NCI-H1417 treated with DMSO at 0.1 percent for 48 hours (cell line): Measurements from ENCODE around the gene CACNA2D4.

Source experiments
- DNase-seq: peaks from one replicate; lab custom pipeline; 2025; lab: John Stamatoyannopoulos, UW

Gene CACNA2D4

GRCh38 chr12:1933342-1934051 lies 15.0 kb upstream of the CACNA2D4 start:
- DNase-seq: no peak

GRCh38 chr12:1932264-1932777 lies 13.9 kb upstream of the CACNA2D4 start:
- no peak for DNase-seq

- no peak for DNase-seq
These were observed 13.2 kb upstream of the CACNA2D4 start for GRCh38 chr12:1931642-1932041.

- DNase-seq: no peak
These were observed 12.5 kb upstream of the CACNA2D4 start for GRCh38 chr12:1930803-1931597.

- no peak for DNase-seq
These were observed 11.7 kb upstream of the CACNA2D4 start for GRCh38 chr12:1929985-1930802.

GRCh38 chr12:1929241-1929984 lies 11.0 kb upstream of the CACNA2D4 start:
- no peak for DNase-seq

GRCh38 chr12:1928439-1929121 lies 10.1 kb upstream of the CACNA2D4 start:
- no peak for DNase-seq

GRCh38 chr12:1927751-1928351 lies 9.4 kb upstream of the CACNA2D4 start:
- DNase-seq: no peak

GRCh38 chr12:1927051-1927680 lies 8.7 kb upstream of the CACNA2D4 start:
- no peak for DNase-seq

GRCh38 chr12:1926251-1926657 lies 7.8 kb upstream of the CACNA2D4 start:
- DNase-seq: no peak

- DNase-seq: no peak
These were observed 7.2 kb upstream of the CACNA2D4 start for GRCh38 chr12:1925684-1926006.

GRCh38 chr12:1924996-1925683 lies 6.7 kb upstream of the CACNA2D4 start:
- no peak for DNase-seq

GRCh38 chr12:1922985-1923384 lies 4.5 kb upstream of the CACNA2D4 start:
- DNase-seq: no peak

- DNase-seq: no peak
These were observed 3.7 kb upstream of the CACNA2D4 start for GRCh38 chr12:1922075-1922709.

GRCh38 chr12:1920971-1921370 lies 2.5 kb upstream of the CACNA2D4 start:
- no peak for DNase-seq

GRCh38 chr12:1920436-1920835 lies 2.0 kb upstream of the CACNA2D4 start:
- no peak for DNase-seq

GRCh38 chr12:1919763-1920162 lies 1.3 kb upstream of the CACNA2D4 start:
- no peak for DNase-seq

- no peak for DNase-seq
These were observed 832 bp upstream of the CACNA2D4 start for GRCh38 chr12:1919284-1919683.

GRCh38 chr12:1918884-1919236 lies 408 bp upstream of the CACNA2D4 start:
- DNase-seq: no peak
